ENCODE results near the gene MIS18A.

The MIS18A gene

GRCh38 chr21:32249511-32250280 is 29.2 kb downstream of the MIS18A start:
- DNase-seq: no peak

GRCh38 chr21:32248571-32249461 is 30.0 kb downstream of the MIS18A start:
- no peak for DNase-seq

GRCh38 chr21:32246571-32247140 is 32.2 kb downstream of the MIS18A start:
- DNase-seq: no peak

- no peak for DNase-seq
These were observed 32.9 kb downstream of the MIS18A start for GRCh38 chr21:32245971-32246370.

GRCh38 chr21:32240851-32241687 is 37.8 kb downstream of the MIS18A start:
- DNase-seq: no peak

GRCh38 chr21:32239551-32239950 is 39.3 kb downstream of the MIS18A start:
- no peak for DNase-seq

- no peak for DNase-seq
These were observed 40.8 kb downstream of the MIS18A start for GRCh38 chr21:32238063-32238462.

- DNase-seq: no peak
These were observed 41.8 kb downstream of the MIS18A start for GRCh38 chr21:32237021-32237420.

- DNase-seq: no peak
These were observed 45.0 kb downstream of the MIS18A start for GRCh38 chr21:32233722-32234301.

- no peak for DNase-seq
These were observed 45.7 kb downstream of the MIS18A start for GRCh38 chr21:32233055-32233546.

GRCh38 chr21:32226444-32226843 is 52.4 kb downstream of the MIS18A start:
- DNase-seq: no peak

Measured in stimulated activated naive CD4-positive, alpha-beta T cell treated with Interleukin-2 at 50 U/mL for 16 hours (primary cell).